T-cell (primary cell): ENCODE data around the gene GOSR2. TPM values are rescaled to one million over a fixed set of nuclear protein-coding genes. Genes with fewer than 3 reads are reported as not detected.

Experiments
- ATAC-seq, 4 experiments: fragments of 200-7000 bp in 3 of 4; fragments of 150-1000 bp in 1 of 4; cut with Tn5 transposase; replicated peaks in 1 of 4; 1 replicate in 3 of 4; 2 replicates in 1 of 4; pipeline ENCODE4 v1.10.0; 2021; ENCODE audit warnings: moderate library complexity in 3 of 4, mild to moderate bottlenecking in 2 of 4, moderate number of reproducible peaks in 1 of 4
- CTCF ChIA-PET, 2 donors: fragments of 300-600 bp; sonication (Branson Sonifier 250); formaldehyde crosslinking; loops; one replicate each; lab custom pipeline; 2022; ENCODE audit warnings: antibody characterized with exemption in 2 of 2; lab: Charles Lee
- POLR2A ChIA-PET, 2 donors: fragments of 300-600 bp; sonication (Branson Sonifier 250); formaldehyde crosslinking; loops; one replicate each; lab custom pipeline; 2022; ENCODE audit warnings: antibody characterized with exemption in 2 of 2; lab: Charles Lee
- DNase-seq, 35 experiments: peaks; one replicate each; pipeline versions ENCODE4 v3.0.0 to v3.0.0-alpha.2; 2013 to 2023
- H3K27ac ChIP-seq: one replicate; pipeline ENCODE4 v1.5.1; 2013; ENCODE audit warnings: low read length
- H3K27me3 ChIP-seq, 2 experiments: replicated peaks in 1 of 2; 1 replicate in 1 of 2; 2 replicates in 1 of 2; pipeline versions ENCODE4 v1.6.1 to v1.7.0; 2013; ENCODE audit warnings: low read length in 1 of 2, mixed read lengths in 1 of 2; ENCODE audit not compliant: control insufficient read depth in 2 of 2, insufficient read depth in 2 of 2; ENCODE audit errors: extremely low read depth in 1 of 2
- H3K36me3 ChIP-seq, 2 donors: 1 replicate in 1 of 2; 2 replicates in 1 of 2; pipeline versions ENCODE4 v1.6.1 to v1.7.0; 2013; ENCODE audit warnings: low read length in 1 of 2; ENCODE audit not compliant: control insufficient read depth in 2 of 2, insufficient read depth in 1 of 2; ENCODE audit errors: extremely low read depth in 1 of 2
- H3K4me1 ChIP-seq, 2 experiments: 1 replicate in 1 of 2; 2 replicates in 1 of 2; pipeline versions ENCODE4 v1.6.1 to v1.7.0; 2013; ENCODE audit warnings: low read length in 2 of 2, mixed read lengths in 1 of 2; ENCODE audit not compliant: insufficient read depth in 2 of 2, control insufficient read depth in 1 of 2; ENCODE audit errors: extremely low read depth in 1 of 2
- H3K4me3 ChIP-seq, 2 donors: 1 replicate in 1 of 2; 2 replicates in 1 of 2; pipeline versions ENCODE4 v1.5.1 to v1.7.0; 2013; ENCODE audit warnings: mild to moderate bottlenecking in 2 of 2, low read length in 1 of 2, moderate library complexity in 1 of 2; ENCODE audit not compliant: control insufficient read depth in 1 of 2; ENCODE audit errors: extremely low read depth in 1 of 2
- H3K9me3 ChIP-seq: 2 replicates; pipeline ENCODE4 v1.7.0; 2013
- H3K27ac Mint-ChIP-seq, 2 donors: one replicate each; pipeline ENCODE4 v1.8.0; 2020 to 2021; ENCODE audit warnings: mild to moderate bottlenecking in 2 of 2, mixed read lengths in 2 of 2
- H3K27me3 Mint-ChIP-seq, 2 donors: one replicate each; pipeline ENCODE4 v1.8.0; 2021 to 2022; ENCODE audit warnings: mixed read lengths in 2 of 2
- H3K36me3 Mint-ChIP-seq: one replicate; pipeline ENCODE4 v1.8.0; 2021; ENCODE audit warnings: mixed read lengths
- H3K4me1 Mint-ChIP-seq, 3 donors: one replicate each; pipeline ENCODE4 v1.8.0; 2020 to 2022; ENCODE audit warnings: mixed read lengths in 3 of 3, mild to moderate bottlenecking in 1 of 3
- H3K4me3 Mint-ChIP-seq, 3 donors: one replicate each; pipeline ENCODE4 v1.8.0; 2020 to 2022; ENCODE audit warnings: mild to moderate bottlenecking in 3 of 3, mixed read lengths in 3 of 3, moderate library complexity in 3 of 3
- H3K9me3 Mint-ChIP-seq, 3 donors: one replicate each; pipeline ENCODE4 v1.8.0; 2020 to 2022; ENCODE audit warnings: mixed read lengths in 3 of 3
- WGBS: methylation state at CpG from one replicate; pipeline ENCODE4 v1.1.5; 2013; ENCODE audit warnings: missing lambda C conversion rate; ENCODE audit not compliant: insufficient coverage; 5-methylcytosine and 5-hydroxymethylcytosine counted together
- total RNA-seq, 35 experiments: library from RNA in 6 of 35; stranded (reverse) in 6 of 35; fragments of 120-200 nt in 1 of 35; gene quantifications; one replicate each; pipeline versions ENCODE4 v1.2.1 to v1.2.4 and lab custom pipeline; 2013 to 2026

The GOSR2 gene
- total RNA-seq, 5 donors from 2014 or later (not counting 1 experiment from before 2014, with no cell fraction given): 60.3 to 80.2 (median 74.1) TPM

DNA sequence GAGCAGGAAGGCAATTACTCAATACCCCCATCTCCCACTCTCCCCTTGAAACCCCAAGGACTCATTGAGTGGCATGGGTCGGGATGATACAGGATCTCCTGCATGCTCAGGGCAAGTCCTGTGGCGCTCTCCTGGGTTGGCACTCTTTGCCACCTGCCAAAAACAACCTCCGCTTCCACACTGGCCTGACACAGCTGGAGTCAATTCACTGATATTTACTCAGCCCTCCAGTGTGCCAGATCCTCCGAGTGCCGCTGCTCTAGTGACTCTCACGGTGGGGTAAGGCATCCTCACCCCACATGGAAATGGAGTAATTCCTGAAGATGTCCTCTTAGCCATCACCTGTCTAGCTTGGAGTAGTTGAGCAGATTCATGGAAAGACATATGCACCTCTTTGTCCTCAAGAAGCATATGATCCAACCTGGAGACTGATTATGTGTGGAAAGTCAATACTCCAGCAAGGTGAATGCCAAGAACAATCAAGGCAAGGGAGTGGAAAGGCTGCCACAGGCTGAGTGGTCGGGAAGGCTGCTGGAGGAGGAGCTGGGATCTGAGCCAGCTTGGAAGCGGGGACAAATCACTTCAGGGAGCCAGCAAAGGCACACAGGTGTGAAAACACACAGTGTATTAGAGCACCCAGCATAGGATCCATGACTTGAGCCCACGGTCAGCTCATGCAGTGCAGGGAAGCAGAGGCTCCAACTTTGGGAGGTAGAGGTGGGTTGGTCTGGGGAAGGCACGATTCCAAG, 12.6 kb upstream of the GOSR2 start:
- Histone ChIP-seq H3K27ac (no peak overlapping the region), H3K4me1 (peaks cover 0 to 5% of the 10 kb centered on the region in 2 experiments), H3K27me3 (peaks cover 0 to 45% of the 10 kb centered on the region in 2 experiments), H3K36me3 (no peaks in the 10 kb centered on the region), H3K4me3 (no peak overlapping the region), H3K9me3 (no peaks in the 10 kb centered on the region)
- H3K27me3 Mint-ChIP-seq: peaks cover 17% of the 10 kb centered on the region in 2 donors
- no peak overlapping the region for H3K4me3 Mint-ChIP-seq
- H3K9me3 Mint-ChIP-seq: no peaks in the 10 kb centered on the region
- no peaks in the 10 kb centered on the region for H3K36me3 Mint-ChIP-seq
- DNase-seq: no peak
- WGBS: 61% methylated on average over 4 of the region's 10 CpGs
- H3K27ac Mint-ChIP-seq: no peak overlapping the region
- peaks cover 0 to 7% (median 5%) of the 10 kb centered on the region in 3 donors for H3K4me1 Mint-ChIP-seq
- POLR2A ChIA-PET: interaction anchor here in 1 of 2 donors (0.5 kb wide), 1 partner anchor 18 kb away, joined by 10 read pairs; no protein-coding TSS in a partner anchor
- CTCF ChIA-PET: no interaction called here
- no peak for ATAC-seq

DNA sequence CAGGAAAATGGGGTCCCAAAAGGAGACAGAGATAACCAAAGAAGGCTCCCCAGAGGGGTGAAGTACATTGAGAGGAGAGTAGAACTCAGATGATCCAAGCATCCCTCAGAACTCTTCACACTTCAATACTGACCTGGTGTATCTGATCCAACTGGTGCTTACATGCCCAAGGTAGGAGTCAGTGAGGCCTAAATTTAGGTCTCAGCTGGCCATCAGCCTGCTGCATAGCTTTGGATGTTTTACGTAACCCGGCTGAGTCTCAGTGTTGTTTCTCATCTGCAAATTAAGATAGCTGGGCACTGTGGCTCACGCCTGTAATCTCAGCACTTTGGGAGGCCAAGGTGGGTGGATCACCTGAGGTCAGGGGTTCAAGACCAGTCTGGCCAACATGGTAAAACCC, 11.6 kb upstream of the GOSR2 start:
- Mint-ChIP-seq H3K27me3 (peaks cover 14 to 15% of the 10 kb centered on the region in 2 donors), H3K9me3 (no peaks in the 10 kb centered on the region), H3K4me3 (no peak overlapping the region), H3K36me3 (no peaks in the 10 kb centered on the region), H3K4me1 (no peaks in the 10 kb centered on the region), H3K27ac (no peak overlapping the region)
- Histone ChIP-seq H3K27me3 (peaks cover 0 to 40% of the 10 kb centered on the region in 2 experiments), H3K4me3 (no peak overlapping the region), H3K4me1 (no peaks in the 10 kb centered on the region), H3K27ac (no peak overlapping the region), H3K9me3 (no peaks in the 10 kb centered on the region), H3K36me3 (no peaks in the 10 kb centered on the region)
- POLR2A ChIA-PET: interaction anchor here in 1 of 2 donors (0.5 kb wide), 1 partner anchor 19 kb away, joined by 10 read pairs; no protein-coding TSS in a partner anchor
- no peak for ATAC-seq
- 100% methylated on average over 3 of the region's 3 CpGs for WGBS
- DNase-seq: no peak
- CTCF ChIA-PET: no interaction called here

DNA sequence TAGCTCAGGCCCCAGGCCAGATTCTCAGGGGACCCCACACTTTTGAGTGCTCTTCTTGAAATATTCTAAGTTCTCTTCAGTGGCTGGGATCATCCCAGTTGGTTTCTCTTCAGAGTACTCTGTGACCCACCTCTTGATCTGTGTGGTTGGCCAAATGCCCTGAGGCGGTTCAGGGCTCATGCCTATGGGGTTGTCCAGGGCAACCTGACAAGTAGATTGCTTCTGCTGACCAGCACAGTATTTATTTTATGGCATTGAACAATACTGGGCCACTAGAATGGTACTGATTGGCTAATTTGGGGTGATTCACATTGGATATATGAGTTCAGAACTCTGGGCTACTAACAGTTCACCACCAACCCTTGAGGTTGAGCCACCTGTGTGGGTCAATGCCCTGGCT, 7.4 kb upstream of the GOSR2 start:
- Mint-ChIP-seq H3K27me3 (peaks cover 3 to 7% of the 10 kb centered on the region in 2 donors), H3K27ac (no peak overlapping the region), H3K9me3 (no peaks in the 10 kb centered on the region), H3K4me3 (no peak overlapping the region), H3K4me1 (no peaks in the 10 kb centered on the region), H3K36me3 (no peaks in the 10 kb centered on the region)
- no peaks in the 10 kb centered on the region for H3K9me3 ChIP-seq
- H3K36me3 ChIP-seq: no peaks in the 10 kb centered on the region
- no peak for DNase-seq
- CTCF ChIA-PET: no interaction called here
- no peak for ATAC-seq
- H3K27me3 ChIP-seq: peaks cover 0 to 11% of the 10 kb centered on the region in 2 experiments
- POLR2A ChIA-PET: no interaction called here
- WGBS: 0% methylated on average over 1 of the region's 1 CpG
- no peaks in the 10 kb centered on the region for H3K4me1 ChIP-seq
- H3K27ac ChIP-seq: no peak overlapping the region
- no peak overlapping the region for H3K4me3 ChIP-seq

DNA sequence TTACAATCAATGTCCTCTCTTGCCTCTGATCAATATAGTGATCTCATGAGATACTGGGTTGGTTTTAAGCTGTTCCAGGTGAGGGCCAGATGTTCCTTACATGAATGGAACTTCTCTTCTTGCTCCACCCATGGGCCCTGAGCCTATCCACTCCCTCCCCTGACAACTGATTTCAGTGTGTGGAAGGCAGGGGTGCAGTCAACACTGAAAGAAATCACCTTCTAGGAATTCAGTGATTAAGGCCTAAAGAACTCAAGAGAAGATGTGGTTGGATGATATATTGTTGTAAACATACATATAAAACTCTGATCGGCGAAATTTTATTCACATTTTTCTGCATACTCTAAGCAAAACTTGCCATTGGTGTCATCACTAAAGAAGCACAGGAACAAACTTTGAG, 6.7 kb upstream of the GOSR2 start:
- CTCF ChIA-PET: no interaction called here
- no peak for ATAC-seq

DNA sequence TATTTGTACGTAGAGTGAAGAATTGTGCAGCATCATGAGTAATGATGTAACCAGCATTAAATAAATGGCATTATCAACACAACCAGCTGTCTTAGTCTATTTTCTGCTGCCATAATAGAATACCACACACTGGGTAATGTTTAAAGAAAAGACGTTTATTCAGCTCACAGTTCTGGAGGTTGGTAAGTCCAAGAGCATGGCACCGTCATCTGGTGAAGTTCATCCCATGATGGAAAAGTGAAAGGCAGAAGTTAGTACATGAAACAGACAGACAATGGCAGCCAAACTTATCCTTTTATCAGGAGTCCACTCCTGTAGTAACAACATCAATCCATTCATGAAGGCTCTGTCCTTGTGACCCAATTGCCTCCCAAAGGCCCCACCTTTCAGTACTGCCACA, 6.3 kb upstream of the GOSR2 start:
- no peak overlapping the region for H3K27ac ChIP-seq
- H3K4me3 ChIP-seq: no peak overlapping the region
- POLR2A ChIA-PET: interaction anchor here in 1 of 2 donors (0.6 kb wide), 1 partner anchor 1496 kb away, joined by 6 read pairs; no protein-coding TSS in a partner anchor
- Mint-ChIP-seq H3K4me3 (no peak overlapping the region), H3K27ac (no peak overlapping the region), H3K27me3 (peaks cover 0 to 7% of the 10 kb centered on the region in 2 donors), H3K36me3 (no peaks in the 10 kb centered on the region), H3K4me1 (no peaks in the 10 kb centered on the region), H3K9me3 (no peaks in the 10 kb centered on the region)
- no peaks in the 10 kb centered on the region for H3K36me3 ChIP-seq
- H3K27me3 ChIP-seq: peaks cover 0 to 8% of the 10 kb centered on the region in 2 experiments
- WGBS: no CpG with 5 or more reads among the region's 3 CpGs
- no peak for DNase-seq
- no peak for ATAC-seq
- no peaks in the 10 kb centered on the region for H3K4me1 ChIP-seq
- no peaks in the 10 kb centered on the region for H3K9me3 ChIP-seq
- CTCF ChIA-PET: no interaction called here

More for the DNA sequence above, 6.7 kb upstream of the GOSR2 start:
- DNase-seq: no peak
- H3K27ac ChIP-seq: no peak overlapping the region
- no peak overlapping the region for H3K4me3 Mint-ChIP-seq
- peaks cover 0 to 8% of the 10 kb centered on the region in 2 experiments for H3K27me3 ChIP-seq
- H3K4me3 ChIP-seq: no peak overlapping the region
- WGBS: no CpG with 5 or more reads among the region's 2 CpGs
- no peaks in the 10 kb centered on the region for H3K4me1 Mint-ChIP-seq
- no peaks in the 10 kb centered on the region for H3K36me3 Mint-ChIP-seq
- no peaks in the 10 kb centered on the region for H3K4me1 ChIP-seq
- no peaks in the 10 kb centered on the region for H3K9me3 Mint-ChIP-seq
- H3K27ac Mint-ChIP-seq: no peak overlapping the region
- no peaks in the 10 kb centered on the region for H3K36me3 ChIP-seq
- H3K9me3 ChIP-seq: no peaks in the 10 kb centered on the region
- POLR2A ChIA-PET: interaction anchor here in 1 of 2 donors (0.6 kb wide), 1 partner anchor 1497 kb away, joined by 6 read pairs; no protein-coding TSS in a partner anchor
- H3K27me3 Mint-ChIP-seq: peaks cover 0 to 7% of the 10 kb centered on the region in 2 donors

DNA sequence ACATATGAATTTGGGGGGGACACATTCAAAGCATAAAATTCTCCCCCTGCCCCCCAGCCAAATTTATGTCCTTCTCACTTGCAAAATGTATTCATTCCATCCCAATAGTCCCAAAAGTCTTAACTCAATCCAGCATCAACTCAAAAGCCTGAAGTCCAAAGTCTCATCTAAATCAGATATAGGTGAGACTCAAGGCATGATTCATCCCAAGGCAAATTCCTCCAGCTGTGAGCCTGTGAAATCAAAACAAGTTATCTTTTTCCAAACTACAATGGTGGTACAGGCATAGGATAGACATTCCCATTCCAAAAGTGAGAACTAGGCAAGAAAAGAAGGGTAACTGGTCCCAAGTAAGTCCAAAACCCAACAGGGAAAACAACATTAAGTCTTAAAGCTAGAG, 5.9 kb upstream of the GOSR2 start:
- no peak overlapping the region for H3K27ac Mint-ChIP-seq
- Histone ChIP-seq H3K4me3 (no peak overlapping the region), H3K36me3 (no peaks in the 10 kb centered on the region), H3K9me3 (no peaks in the 10 kb centered on the region), H3K27ac (no peak overlapping the region), H3K4me1 (no peaks in the 10 kb centered on the region), H3K27me3 (peaks cover 0 to 8% of the 10 kb centered on the region in 2 experiments)
- no peak overlapping the region for H3K4me3 Mint-ChIP-seq
- H3K36me3 Mint-ChIP-seq: no peaks in the 10 kb centered on the region
- CTCF ChIA-PET: interaction anchor here in 1 of 2 donors (0.6 kb wide), 1 partner anchor 29 kb away, joined by 3 read pairs; no protein-coding TSS in a partner anchor
- peaks cover 0 to 4% (median 2%) of the 10 kb centered on the region in 3 donors for H3K4me1 Mint-ChIP-seq
- peaks cover 0 to 7% of the 10 kb centered on the region in 2 donors for H3K27me3 Mint-ChIP-seq
- POLR2A ChIA-PET: no interaction called here
- H3K9me3 Mint-ChIP-seq: no peaks in the 10 kb centered on the region
- ATAC-seq (no peak), DNase-seq (no peak)
